HK-2 (cell line): ENCODE data around the gene C6orf120.
"Not testable (repeated sequence)": the region's sequence is repeated elsewhere in the genome, so short reads cannot be mapped to it uniquely, and the experiment has no call there.

Experiments used
- DNase-seq: peaks from one replicate; pipeline ENCODE4 v3.0.0-alpha.2; 2018; ENCODE audit not compliant: unreplicated experiment

Gene C6orf120

DNA sequence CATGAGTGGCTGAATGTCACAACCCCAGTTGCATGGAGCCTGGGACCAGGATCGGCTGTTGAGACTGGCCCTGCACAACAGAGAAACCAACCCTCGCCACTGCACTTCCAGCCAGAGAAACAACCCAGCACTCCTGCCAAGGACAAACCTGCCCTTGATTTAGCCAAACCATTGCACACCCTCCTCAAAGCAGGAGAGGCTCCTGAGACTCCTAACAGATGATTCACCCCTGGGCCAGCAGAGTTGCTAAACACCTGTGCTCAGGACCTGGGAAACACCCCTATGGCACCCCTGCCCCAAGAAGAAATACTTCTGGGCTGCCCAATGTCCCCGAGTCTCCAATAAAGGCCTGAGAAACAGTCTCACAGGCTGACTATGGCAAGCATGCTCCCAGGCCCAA lies 17.9 kb upstream of the C6orf120 start:
- no peak for DNase-seq

DNA sequence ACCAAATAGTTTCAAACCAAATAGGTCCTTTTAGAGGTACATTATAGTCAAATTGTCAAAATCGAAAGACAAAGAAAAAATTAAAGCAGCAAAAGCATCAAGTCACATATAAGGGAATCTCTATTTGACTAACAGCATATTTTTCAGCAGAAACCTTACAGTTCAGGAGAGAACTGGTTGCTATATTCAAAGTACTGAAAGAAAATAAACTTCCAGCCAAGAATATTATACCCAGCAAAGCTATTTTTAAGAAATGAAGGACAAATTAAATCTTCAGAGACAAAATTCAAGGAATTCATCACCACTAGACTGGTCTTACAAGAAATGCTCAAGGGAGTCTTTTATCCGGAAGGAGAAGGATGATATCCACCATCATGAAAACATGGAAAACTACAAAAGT lies 16.1 kb upstream of the C6orf120 start:
- DNase-seq = no peak

DNA sequence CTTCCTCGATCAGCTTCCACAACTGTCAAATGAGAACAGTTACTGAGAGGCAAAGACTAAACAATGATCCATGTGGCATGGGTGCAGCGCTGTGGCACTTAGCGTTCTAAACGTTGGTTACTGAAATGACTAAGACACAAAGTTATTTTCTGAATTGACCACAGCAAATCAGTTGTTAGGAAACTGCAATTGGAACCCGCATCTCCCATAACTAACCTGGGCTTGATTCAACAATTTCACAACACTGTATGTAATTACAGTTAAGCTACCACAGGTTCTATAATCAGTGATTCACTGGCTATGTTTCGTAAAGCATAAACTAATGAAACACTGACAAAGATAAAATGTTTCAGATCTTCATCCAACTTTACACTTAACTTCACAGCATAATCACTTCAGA lies 12.6 kb upstream of the C6orf120 start:
- peak; percentile 45 for DNase-seq

DNA sequence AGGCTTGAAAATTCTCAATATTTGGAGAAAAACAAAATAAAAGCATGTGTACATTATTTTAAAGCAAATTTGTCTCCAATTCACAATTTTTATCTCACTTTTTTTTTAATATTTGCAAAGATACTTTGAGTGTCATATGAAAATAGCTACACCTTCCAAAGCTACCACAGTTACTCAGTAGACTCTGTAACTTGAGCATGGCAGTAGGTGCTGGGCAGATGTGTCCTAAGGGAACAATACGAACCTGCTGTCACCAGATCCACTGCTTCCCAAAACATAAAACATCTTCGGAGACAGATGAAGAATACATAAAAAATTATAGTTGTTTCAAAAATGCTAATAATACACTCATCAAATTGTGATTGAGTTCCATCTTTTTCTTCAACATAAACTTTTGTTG lies 10.7 kb upstream of the C6orf120 start:
- no peak for DNase-seq

DNA sequence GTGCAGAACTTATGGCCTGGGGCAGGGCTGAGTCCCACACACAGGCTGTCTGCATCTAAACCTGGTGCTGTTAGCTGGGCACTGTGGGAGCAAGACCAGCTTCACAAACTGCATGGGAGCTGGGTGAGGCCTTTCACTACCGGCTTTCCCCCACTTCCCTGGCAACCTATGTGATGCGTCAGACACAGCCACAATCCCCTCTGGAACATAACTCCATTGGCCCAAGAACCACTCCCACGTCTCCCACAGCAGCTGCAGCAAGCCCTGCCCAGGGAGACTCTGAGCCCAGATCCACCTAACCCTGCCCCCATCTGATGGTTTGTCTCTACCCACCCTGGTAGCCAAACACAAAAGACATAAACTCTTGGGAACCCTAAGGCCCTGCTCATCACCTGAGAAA lies 9.4 kb upstream of the C6orf120 start:
- no peak for DNase-seq

DNA sequence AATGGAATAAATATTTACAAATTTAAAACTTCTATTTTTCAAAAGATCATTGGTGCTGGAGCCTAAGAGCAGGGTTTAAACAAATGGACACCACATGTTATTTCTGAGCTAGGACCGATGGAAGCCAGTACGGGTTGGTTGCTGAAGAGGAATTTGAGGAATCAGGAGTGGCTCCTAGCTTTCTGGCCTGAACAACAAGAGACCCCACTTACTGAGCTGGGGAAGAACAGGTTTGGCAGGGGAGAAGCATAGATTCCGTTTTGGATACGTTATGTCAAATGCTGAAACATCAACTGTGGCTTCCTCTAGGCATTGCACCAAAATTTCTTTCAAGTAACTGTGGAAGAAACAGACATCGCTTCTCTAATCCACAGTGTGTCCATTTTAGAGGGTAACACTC lies 6.8 kb upstream of the C6orf120 start:
- DNase-seq = no peak

DNA sequence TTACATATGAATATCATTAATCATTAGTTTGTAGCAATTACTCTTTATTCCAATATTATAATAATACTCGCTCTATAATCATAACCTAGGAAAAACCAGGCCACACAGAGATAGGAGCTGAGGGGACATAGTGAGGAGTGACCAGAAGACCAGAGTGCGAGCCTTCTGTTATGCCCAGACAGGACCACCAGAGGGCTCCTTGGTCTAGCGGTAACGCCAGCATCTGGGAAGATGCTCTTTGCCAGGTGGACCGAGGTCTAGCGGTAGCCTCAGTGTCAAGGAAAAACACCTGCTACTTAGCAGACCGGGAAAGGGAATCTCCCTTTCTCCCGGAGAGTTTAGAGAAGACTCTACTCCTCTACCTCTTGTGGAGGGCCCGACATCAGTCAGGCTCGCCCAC lies 4.8 kb upstream of the C6orf120 start:
- not testable (repeated sequence) for DNase-seq

DNA sequence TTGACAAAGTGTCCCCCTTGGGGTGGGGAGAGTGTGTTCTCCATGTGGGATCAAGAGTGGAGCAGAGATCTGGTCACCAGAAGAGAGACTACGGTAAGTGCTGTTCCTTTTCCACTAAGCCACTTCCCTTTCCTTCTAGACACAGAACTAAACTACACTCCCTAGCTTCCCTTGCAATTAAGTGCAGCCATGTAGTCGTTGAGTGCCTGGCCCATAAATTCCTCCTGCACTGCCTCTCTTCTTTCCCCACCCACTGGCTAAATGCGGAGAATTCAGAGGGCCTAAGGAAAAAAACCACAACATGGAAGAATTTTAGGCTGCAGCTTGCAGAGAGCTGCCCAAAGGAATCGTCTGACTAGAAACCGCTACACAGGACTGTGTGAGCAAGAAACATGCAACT lies 1.6 kb upstream of the C6orf120 start:
- DNase-seq = no peak

DNA sequence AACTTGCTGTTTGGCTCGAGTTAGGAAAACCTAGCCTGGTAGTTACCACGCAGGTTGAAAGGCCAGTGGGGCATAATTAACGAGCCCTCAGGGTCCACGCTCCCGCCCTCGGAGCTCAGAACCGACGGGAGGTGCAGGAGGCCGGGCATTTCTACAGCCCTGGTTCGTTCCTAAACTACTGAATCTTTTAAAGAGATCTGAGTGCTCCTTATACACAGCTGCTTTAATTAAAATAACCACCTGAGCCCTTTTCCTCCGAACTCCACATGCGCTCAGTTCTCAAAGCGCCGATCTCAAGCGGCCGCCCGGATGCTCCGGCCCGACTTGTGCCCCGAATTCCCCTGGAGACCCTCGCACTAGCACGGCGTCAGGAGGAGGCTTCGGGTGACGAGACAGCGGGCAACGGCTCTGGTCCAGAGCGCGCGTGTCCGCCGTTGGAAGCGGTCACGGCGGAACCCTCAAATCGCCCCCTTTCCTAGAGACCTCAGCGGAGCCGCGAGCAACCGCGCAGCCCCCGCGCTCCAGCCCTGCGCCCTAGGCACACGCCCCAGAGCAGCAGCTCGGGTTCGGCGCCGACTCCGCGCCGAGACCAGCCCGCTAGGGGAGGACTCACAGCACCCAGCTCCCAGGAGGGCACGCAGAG lies 494 bp upstream of the C6orf120 start:
- no peak for DNase-seq

DNA sequence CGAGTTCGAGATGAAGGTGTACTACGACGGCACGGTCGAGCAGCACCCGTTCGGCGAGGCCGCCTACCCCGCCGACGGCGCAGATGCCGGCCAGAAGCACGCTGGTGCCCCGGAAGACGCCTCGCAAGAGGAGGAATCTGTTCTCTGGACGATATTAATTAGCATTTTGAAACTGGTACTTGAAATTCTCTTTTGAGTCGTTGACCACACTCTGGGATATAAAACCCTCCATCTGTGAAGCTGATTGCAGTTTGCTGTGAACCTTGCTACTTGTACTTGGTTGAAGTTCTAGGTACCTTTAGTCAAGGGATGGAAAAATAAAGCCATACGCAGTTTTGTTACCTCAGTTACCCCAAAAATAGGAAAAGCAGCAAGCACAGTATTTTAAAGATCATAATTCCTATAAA lies 917 bp downstream of the C6orf120 start:
- DNase-seq = peak; percentile 67

DNA sequence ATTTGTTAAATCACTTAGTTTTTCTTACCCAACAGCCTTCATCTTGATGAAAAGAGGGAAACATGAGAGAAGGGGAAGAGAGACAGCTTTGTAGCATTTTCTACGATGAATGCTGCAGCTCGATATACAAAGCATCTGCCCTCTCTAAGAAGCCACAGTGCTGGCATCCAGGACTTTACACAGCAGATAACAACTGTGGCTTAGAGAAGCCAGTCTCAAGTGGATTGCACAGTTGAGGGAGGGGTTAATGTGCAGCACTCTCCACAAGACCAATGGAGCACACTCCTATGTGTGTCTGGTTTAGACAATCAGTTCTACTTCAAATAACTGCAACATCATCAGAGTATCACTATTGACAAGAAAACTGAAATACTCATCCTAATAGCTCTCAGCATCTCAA lies 5.8 kb downstream of the C6orf120 start:
- DNase-seq = no peak

DNA sequence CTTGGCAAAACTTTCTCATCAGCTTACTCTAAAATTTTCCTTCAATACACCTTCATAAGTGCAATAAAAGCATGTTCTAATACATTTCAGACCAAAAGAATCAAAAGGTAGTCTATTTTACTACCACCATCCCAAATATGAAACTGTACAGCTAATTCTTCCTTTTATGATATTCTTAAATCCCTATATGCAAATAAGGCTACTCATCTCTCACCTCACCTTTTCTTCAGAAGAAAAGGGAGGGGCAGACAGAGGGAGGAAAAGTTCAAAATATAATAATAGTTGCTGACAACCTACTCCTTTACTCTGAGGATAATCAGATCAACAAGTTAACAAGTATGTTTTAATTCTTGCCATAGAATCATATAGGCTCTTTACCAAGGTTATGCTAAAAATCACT lies 7.4 kb downstream of the C6orf120 start:
- no peak for DNase-seq

DNA sequence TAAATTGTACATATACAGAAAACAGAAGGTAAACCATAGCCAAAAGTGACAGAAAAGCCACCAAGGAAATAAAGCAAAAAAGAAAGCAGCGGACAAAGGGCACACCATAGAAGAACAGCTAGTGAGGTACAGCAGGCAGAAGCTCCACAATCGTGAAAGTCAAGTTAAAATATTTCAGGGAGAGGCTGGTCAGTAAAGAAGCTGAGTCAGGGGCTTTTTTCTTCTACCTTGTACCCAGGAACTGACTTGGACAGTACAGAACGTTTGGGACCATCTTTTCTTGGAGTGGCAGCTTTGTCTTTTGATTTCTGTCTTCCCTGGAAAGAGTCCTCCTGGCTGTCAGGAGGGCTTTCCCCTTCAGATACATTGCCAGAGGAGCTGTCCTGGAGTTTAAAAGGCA lies 8.1 kb downstream of the C6orf120 start:
- DNase-seq = no peak

DNA sequence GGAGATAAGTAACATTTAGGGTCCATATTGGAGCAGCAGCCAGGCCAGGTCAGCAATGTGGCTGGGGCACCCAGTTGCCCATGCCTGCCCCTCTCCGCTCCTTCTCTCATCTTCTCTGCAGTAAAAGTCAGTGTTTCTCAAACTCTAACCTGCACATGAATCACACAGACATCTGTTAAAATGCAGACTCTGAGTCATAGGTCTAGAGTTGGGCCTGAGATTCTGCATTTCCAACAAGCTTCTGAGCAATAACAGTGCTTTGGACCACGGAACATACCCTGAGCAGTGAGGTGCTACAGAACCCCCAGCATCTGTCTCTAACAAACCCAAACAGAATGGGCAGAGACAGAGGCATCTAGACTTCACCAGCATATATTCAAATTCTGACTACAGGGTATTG lies 12.3 kb downstream of the C6orf120 start:
- no peak for DNase-seq

DNA sequence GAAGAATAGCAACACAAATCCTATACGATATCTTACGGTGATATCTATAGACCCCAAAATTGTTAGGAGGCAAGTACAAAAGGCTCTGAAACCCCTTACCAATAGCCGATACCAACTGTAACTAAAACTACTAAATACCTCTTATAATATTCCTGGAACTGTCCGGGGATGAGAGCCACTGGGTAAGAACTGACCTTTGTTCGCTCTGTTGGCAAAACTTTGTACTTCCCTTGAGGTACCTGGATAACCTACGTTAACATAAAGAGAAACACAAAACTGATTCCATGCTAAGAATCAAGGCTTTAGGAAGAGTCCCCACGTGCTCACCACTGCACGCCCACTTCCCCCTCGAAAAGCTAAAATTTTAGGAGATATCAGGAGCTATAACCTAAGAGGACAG lies 12.7 kb downstream of the C6orf120 start:
- DNase-seq = no peak

DNA sequence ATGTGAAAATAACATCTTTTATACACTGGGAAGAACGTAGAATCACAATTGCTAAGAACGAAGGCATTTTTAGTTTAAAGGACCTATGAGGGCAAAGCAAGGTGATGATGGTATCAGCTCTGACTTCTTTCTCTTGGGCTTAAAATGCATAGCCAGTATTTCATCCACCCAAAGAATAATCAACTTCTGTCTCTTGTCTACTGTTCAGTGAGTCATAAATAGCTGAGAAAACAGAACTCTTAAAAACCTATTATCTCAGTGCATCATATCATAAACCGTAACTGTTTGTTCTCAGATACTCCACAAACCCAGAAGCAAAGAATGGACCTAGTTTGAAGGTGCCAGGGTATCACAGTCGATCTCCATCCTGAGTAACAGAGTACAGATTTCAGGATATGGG lies 17.2 kb downstream of the C6orf120 start:
- no peak for DNase-seq

DNA sequence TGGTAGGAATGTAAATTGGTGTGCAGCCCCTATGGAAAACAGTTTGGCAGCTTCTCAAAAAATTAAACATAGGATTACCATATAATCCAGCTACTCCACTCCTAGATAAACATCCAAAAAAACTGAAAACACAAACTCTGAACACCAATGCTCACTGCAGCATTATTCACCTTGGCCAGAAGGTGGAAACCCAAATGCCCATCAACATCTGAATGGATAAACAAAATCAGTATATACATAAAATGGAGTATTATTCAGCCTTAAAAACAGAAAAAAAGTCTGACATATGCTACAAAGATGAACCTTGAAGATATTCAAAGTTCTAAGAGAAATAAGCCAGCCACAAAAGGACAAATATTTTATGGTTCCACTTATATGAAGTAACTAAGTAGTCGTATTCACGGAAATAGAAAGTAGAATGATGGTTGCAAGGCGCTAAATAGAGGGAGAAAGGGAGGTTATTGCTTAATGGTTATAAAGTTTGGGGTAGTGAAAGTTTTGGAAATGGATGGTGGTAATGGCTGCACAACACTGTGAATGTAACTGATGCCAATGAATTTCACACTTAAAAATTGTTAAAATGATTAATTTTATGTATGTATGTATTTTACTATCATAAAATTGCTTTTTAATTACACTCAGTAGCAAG lies 18.4 kb downstream of the C6orf120 start:
- no peak for DNase-seq

DNA sequence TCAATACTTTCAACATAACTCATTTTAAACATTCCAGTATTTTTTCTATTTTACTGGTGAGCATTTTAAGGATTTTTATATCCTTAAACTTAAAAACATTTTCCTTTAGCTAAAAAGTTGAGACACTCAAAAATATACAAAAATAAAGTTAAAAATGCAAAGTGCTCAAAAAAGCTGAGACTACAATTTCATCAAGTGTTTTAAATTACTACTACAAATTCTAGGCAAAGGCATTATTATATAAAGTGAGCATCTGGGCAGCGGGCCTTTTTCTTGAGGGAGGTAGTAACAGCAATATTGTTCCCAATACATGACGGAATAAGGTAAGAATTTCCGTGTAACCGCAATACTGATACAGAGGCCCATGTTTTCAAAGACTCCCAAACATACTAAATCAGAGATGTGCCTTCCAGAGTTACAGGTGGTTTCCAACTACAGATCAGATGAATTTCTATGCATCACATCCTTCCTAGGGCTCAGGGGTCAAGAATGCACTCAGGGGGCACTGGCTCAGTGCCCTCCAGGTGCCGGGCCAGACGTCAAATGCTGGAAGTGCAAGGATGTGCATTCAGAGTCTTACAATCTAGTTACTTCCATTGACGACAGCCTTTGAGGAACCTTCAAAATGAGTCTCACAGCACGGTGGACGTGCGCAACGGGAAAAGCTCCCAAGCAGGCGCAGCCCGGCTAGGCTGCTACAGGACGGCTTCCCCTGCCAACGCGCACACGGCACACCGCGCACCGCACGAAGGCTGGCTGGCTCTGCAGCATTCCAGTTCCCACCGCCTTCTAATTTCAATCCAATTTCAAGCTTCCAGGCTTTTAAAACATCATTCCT lies 20.7 kb downstream of the C6orf120 start:
- peak; percentile 49 for DNase-seq

DNA sequence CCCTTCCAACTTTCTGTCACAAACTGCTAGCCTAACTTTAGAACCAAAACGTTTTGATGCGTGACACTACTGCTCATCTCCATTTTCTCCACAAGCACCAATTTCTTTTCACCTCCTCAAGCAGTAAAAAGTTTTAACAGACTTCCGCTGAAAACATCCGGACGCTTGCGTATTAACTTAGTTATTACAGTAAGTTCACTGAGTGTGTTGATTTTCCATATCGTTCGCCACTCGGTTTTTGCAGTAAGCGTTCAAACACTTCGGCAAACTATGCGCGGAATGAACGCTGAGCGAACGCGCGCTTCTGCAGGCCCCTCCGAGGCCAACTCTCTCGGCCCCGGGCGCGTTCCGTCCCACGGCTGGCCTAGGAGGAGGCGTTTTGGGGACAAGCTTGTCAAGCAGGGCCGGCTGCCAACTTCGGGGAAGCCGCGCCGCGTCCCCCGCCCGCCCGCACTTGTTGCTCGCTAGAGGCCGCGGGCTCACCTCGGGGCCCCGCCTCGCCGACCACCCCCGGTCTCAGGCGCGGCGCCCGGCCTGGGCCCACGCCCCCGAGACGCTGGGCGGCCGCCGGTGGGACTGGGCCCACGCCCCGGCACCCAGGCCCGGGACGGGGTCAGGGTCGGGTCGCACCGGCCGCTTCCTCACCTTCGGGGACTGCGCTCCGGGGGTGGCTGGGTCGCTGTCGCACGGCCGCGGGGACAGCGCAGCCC lies 21.4 kb downstream of the C6orf120 start:
- DNase-seq = peak; percentile 55

DNA sequence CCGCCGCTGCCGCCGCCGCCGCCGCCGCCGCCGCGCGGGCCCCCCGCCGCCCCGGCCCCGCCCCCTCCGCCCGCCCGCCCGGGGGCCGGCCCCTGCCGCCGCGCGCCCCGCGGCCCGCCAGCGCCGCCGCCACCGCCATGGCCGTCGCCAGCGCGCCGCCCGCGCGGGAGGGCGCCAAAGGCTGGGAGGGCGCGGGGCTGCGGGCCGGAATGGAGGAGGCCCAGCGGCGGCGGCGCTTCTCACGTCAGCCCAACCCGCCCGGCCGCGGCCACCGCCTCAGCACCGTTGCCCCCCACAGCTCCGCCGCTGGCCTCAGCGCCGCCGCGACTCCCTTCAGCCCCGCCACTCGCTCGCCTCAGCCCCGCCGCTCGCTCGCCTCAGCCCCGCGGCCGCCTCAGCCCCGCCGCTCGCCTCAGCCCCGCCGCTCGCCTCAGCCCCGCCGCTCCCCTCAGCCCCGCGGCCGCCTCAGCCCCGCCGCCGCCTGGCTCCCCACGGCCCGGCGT lies 22.1 kb downstream of the C6orf120 start:
- no peak for DNase-seq

DNA sequence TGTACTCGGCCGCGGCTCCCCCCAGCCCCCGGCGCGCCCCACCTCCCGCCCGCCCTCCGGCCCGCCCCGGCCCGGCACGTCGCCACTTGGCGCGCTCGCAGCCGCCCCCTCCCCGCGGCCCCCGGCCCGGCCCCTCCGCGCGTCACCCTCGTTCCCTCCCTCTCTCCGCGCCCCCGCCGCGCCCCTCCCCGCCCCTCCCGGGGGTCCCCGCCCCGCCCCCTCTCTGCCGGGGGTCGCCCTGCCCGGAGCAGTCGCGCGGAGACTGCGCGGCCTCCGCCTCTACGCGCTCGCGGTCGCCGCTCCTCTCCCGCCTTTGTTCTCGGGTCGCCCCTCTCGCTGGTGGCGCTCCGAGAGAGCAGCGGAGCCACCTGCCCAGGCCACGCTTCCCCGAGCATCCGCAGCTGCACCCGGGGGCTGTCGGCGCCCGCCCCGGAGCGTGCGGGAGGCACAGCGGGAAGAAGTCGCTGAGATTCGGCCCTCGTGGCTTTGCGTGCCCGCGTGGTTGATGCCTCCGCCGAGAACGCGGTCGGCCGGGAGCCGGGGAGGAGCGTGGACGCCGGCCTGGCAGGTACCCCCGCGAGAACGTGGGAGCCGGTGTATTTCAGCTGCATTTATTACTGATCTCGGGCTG lies 22.7 kb downstream of the C6orf120 start, which contains the start of gene PHF10:
Gene PHF10, minus strand, starts transcription at position 7 of the 631 bp plus-strand sequence. CDS start 569 bp downstream, outside the sequence.
- peak; percentile 63 for DNase-seq
